COLO668 (cell line): Measurements from ENCODE around the gene SRGAP2C.
"Not testable (repeated sequence)": the region's sequence is repeated elsewhere in the genome, so short reads cannot be mapped to it uniquely, and the experiment has no call there.

Experiments used
- DNase-seq: peaks from one replicate; lab custom pipeline; 2025; ENCODE audit not compliant: unreplicated experiment; lab: John Stamatoyannopoulos, UW

SRGAP2C gene

DNA sequence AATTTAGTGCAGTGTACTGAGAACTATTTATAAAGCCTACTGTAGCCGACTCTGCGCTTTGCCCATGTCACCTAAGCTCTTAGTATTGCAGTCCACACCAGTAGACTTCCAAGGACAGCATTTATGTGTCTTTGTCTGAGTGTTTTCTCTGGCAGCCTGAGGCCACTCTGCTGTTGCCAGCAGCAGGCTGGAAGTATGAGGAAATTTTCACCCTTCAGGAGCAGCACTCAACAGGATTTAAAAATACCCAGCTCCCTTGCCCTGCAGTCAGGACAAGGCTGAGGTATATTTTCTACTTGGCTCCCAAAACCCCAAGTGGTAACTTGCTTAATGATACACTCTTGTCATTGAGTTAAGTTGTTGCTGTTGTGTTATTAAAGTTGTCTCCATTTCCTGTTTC, 230.1 kb downstream of the SRGAP2C start:
- DNase-seq = no peak

DNA sequence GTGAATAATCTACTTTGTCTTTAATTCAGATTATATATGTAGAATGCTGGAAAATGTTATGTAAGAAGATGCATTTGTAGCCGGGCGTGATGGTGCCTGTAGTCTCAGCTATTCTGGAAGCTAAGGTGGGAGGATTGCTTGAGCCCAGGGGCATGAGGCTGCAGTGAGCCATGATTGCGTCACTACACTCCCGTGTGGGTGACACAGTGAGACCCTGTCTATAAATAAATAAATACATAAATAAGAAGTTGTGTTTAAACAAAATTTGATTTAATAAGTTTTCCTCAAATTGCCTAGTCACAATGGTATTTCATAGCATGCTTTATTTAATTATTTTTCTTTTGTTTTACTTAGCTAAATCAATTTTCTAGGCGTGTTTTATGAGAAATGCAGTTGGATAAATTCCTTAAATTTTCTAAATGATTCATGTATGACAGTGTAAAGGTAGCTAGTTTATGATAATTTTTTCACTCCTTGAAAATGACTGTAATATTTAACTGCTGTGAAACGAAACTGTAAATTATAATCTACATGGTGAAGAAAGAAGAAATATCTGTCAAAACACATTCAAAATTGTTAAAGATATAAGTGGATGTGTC, 232.6 kb downstream of the SRGAP2C start:
- no peak for DNase-seq

DNA sequence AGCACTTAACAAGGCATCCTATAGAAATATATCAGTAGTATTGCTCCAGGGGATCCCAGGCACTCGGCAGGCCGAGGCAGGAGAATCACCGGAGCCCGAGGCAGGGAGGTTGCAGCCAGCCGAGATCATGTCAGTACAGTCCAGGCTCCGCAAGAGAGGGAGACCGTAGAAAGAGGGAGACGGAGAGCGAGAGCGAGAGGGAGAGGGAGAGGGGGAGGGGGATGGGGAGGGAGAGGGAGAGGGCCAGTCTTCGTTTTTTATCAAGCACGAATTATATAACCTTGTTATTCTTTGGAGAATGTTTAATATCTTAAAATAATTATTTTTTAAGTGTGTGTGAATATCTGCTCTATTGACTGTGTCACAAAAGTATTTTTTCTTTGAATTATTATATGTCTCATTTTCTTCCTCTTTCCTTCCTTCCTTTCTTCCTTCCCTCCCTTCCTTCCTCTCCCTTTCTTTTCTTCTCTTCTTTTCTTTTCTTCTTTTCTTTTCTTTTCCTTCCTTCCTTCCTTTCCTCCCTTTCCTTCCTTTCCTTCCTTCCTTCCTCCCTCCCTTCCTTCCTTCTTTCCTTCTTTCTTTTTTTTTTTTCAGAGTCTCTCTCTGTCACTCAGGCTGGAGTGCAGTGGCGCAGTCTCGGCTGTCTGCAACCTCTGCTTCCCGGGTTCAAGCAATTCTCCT, 233.7 kb downstream of the SRGAP2C start:
- DNase-seq = no peak

DNA sequence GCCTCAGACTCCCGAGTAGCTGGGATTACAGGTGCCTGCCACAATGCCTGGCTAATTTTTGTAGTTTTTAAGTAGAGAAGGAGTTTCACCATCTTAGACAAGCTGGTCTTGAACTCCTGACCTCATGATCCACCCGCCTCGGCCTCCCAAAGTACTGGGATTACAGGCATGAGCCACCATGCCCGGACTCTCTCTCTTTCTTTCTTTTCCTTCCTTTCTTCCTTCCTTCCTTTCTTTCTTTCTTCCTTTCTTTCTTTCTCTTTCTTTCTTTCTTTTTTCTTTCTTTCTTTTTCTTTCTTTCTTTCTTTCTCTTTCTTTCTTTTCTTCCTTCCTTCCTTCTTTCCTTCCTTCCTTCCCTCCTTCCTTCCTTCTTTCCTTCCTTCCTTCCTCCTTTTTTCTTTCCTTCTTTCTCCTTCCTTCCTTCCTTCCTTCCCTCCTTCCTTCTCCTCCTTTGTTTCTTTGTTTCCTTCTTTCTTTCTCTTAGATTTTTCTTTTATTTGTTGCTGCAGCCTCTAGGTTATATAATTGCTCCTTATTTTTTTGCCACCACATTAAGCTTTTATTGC, 234.4 kb downstream of the SRGAP2C start:
- not testable (repeated sequence) for DNase-seq

DNA sequence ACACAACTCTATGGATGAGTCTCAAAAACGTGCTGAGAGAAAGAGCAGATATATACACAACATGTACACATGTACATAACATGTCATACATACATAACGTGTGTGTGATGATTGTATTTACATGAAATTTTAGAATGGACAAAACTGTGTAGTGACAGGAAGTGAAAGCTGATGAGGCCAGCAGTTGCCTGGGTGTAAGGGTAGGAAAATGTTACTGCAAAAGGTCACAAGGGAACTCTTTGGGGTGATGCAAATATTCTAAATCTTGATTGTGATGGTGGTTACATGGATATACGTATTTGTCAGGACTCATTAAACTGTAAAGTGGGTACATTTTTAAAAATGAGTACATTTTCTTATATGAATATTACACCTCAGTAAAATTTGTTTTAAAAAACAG, 236.7 kb downstream of the SRGAP2C start:
- not testable (repeated sequence) for DNase-seq

DNA sequence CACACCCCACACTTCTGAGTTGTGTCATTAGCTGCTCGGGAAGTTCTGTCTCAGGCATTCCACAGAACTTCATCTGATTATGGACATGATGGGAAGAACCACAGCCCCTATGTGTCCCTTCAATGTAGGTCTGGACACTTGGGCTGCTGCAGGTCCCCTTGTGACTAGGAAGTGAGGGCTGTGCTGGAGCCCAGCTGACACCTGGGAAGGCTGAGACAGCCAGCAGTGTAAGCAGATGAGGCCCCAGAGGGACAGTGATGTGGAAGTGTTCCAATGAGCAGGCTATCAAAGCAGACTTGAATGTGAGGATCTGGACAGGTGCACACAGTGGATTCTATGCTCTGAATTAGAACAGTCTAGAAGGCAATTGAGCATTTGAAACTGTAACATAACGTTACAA, 239.2 kb downstream of the SRGAP2C start:
- not testable (repeated sequence) for DNase-seq

DNA sequence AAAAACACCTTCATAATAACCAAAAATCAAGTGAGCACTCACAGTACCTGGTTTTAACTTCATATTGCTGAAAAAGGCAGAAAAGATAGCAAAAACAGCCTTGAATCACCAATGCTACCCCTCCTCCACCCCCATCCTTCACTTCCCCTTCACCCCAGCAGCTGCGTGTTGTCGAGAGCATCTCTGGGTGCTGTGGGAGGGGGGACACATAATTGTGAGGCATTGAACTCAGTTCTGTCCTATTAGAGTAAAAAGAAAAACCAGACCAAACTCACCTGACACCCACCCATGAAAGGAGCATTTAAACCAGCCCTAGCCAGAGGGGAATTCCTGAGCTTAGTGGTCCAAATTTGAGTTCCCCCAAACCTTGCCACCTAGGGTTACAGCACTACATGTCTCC, 248.7 kb downstream of the SRGAP2C start:
- not testable (repeated sequence) for DNase-seq

DNA sequence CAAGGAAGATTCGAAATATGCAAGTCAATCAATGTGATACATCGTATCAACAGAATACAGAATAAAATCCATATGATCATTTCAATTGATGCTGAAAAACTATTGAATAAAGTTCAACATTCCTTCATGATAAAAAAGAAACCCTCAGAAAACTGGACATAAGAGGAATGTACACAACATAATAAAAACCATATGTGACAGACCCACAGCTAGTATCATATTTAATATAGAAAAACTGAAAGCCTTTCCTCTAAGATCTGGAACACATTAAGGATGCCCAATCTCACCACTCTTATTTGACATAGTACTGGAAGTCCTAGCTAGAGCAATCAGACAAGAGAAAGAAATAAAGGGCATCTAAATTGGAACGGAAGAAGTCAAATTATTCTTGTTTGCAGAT, 254.1 kb downstream of the SRGAP2C start:
- DNase-seq = not testable (repeated sequence)

DNA sequence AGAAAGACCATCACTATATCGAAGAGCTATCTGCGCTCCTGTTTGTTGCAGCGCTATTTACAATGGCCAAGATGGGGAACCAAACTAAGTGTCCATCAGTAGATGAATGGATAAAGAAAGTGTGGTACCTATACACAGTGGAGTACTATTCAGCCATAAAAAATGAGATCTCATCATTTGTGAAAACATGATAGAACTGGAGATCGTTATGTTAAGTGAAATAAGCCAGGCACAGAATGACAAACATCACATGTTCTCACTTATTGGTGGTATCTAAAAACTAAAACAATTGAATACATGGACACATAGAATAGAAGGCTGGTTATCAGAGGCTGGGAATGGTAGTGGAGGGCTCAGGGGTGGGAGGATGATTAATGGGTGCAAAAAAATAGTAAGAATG, 256.2 kb downstream of the SRGAP2C start:
- no peak for DNase-seq
